IMR-90 (cell line): ENCODE measurements around the gene DGKB. TPM values are rescaled to one million over a fixed set of nuclear protein-coding genes. Genes with fewer than 3 reads are reported as not detected.

Experiments
- ATAC-seq: fragments of 200-7000 bp; cut with Tn5 transposase; 2 replicates; pipeline ENCODE4 v1.9.1; 2020; ENCODE audit warnings: low read depth, mild to moderate bottlenecking, moderate library complexity
- BruUV-seq: library from RNA; stranded (reverse); fragments of 400-500 nt; replicated peaks from 2 replicates; lab custom pipeline; 2021; lab: Mats Ljungman, UMichigan
- CTCF ChIA-PET: fragments of 300-600 bp; formaldehyde crosslinking; extraction: SDS; loops from one replicate; lab custom pipeline; 2021; ENCODE audit warnings: antibody characterized with exemption; lab: Yijun Ruan, JAX
- POLR2A ChIA-PET: fragments of 300-600 bp; sonication (Branson Sonifier 250); formaldehyde crosslinking; loops from one replicate; lab custom pipeline; 2022; ENCODE audit warnings: antibody characterized with exemption; ENCODE audit not compliant: unreplicated experiment; lab: Charles Lee
- DNase-seq: peaks from one replicate; pipeline ENCODE4 v3.0.0; 2013
- H2AFZ ChIP-seq: replicated peaks from 2 replicates; pipeline ENCODE3; 2013; ENCODE audit warnings: low read length, mild to moderate bottlenecking; ENCODE audit not compliant: poor library complexity
- H2AK5ac ChIP-seq: 2 replicates; pipeline ENCODE4 v1.6.1; 2013; ENCODE audit warnings: low read depth, low read length, inconsistent platforms
- H2AK9ac ChIP-seq: replicated peaks from 2 replicates; pipeline ENCODE3; 2013; ENCODE audit warnings: mild to moderate bottlenecking, low read depth, low read length, moderate library complexity; ENCODE audit not compliant: poor library complexity
- H2BK120ac ChIP-seq: 2 replicates; pipeline ENCODE4 v1.6.1; 2013; ENCODE audit warnings: low read depth, low read length, inconsistent platforms
- H2BK15ac ChIP-seq: 3 replicates; pipeline ENCODE4 v1.6.1; 2013; ENCODE audit warnings: low read depth, low read length, inconsistent platforms
- H2BK20ac ChIP-seq: 2 replicates; pipeline ENCODE4 v1.6.1; 2013; ENCODE audit warnings: low read depth, mild to moderate bottlenecking, inconsistent platforms, low read length, moderate library complexity
- H2BK5ac ChIP-seq: 2 replicates; pipeline ENCODE4 v1.6.1; 2013; ENCODE audit warnings: mild to moderate bottlenecking, low read depth, low read length, inconsistent platforms; ENCODE audit not compliant: poor library complexity, severe bottlenecking
- H3K14ac ChIP-seq: replicated peaks from 2 replicates; pipeline ENCODE4 v1.6.1; 2013; ENCODE audit warnings: low read depth, low read length, inconsistent platforms
- H3K18ac ChIP-seq: 2 replicates; pipeline ENCODE4 v1.6.1; 2013; ENCODE audit warnings: low read depth, low read length, control low read depth
- H3K23ac ChIP-seq: 2 replicates; pipeline ENCODE4 v1.6.1; 2013; ENCODE audit warnings: low read depth, low read length, inconsistent platforms
- H3K27ac ChIP-seq: 2 replicates; pipeline ENCODE4 v1.5.1; 2013; ENCODE audit warnings: mild to moderate bottlenecking, control low read depth, low read length; ENCODE audit not compliant: insufficient read depth
- H3K27me3 ChIP-seq: 2 replicates; pipeline ENCODE4 v1.6.1; 2013; ENCODE audit warnings: low read length; ENCODE audit not compliant: control insufficient read depth, insufficient read depth
- H3K36me3 ChIP-seq: 2 replicates; pipeline ENCODE4 v1.6.1; 2013; ENCODE audit warnings: low read length, mixed read lengths; ENCODE audit not compliant: control insufficient read depth, insufficient read depth
- H3K4ac ChIP-seq: 2 replicates; pipeline ENCODE4 v1.6.1; 2013; ENCODE audit warnings: low read depth, low read length, inconsistent platforms
- H3K4me1 ChIP-seq: 2 replicates; pipeline ENCODE4 v1.6.1; 2013; ENCODE audit warnings: low read length, mixed read lengths; ENCODE audit not compliant: control insufficient read depth, insufficient read depth
- H3K4me2 ChIP-seq: 2 replicates; pipeline ENCODE4 v1.6.1; 2013; ENCODE audit warnings: low read depth, mild to moderate bottlenecking, control low read depth, low read length, moderate library complexity
- H3K4me3 ChIP-seq: 2 replicates; pipeline ENCODE4 v1.5.1; 2013; ENCODE audit warnings: low read depth, mild to moderate bottlenecking, control low read depth, low read length, moderate library complexity; ENCODE audit not compliant: insufficient read depth
- H3K56ac ChIP-seq: 2 replicates; pipeline ENCODE4 v1.6.1; 2013; ENCODE audit warnings: low read length, inconsistent platforms; ENCODE audit not compliant: insufficient read depth; ENCODE audit errors: extremely low read depth
- H3K79me1 ChIP-seq, 2 experiments: 2 replicates each; pipeline ENCODE4 v1.6.1; 2013; ENCODE audit warnings: low read length in 2 of 2, inconsistent platforms in 1 of 2, low read depth in 1 of 2
- H3K9ac ChIP-seq: 2 replicates; pipeline ENCODE4 v1.6.1; 2013; ENCODE audit warnings: low read depth, low read length, control low read depth
- H3K9me1 ChIP-seq: 2 replicates; pipeline ENCODE4 v1.6.1; 2013; ENCODE audit warnings: low read length, inconsistent platforms; ENCODE audit not compliant: insufficient read depth
- H3K9me3 ChIP-seq: 2 replicates; pipeline ENCODE4 v1.6.1; 2013; ENCODE audit warnings: low read length; ENCODE audit not compliant: control insufficient read depth, insufficient read depth
- H4K20me1 ChIP-seq: 2 replicates; pipeline ENCODE4 v1.6.1; 2013; ENCODE audit warnings: low read length, inconsistent platforms; ENCODE audit not compliant: insufficient read depth
- H4K5ac ChIP-seq: 2 replicates; pipeline ENCODE4 v1.6.1; 2013; ENCODE audit warnings: mild to moderate bottlenecking, low read depth, low read length, control low read depth
- H4K8ac ChIP-seq, 2 experiments: 2 replicates each; pipeline ENCODE4 v1.6.1; 2013; ENCODE audit warnings: low read depth in 2 of 2, low read length in 2 of 2, control low read depth in 1 of 2, inconsistent platforms in 1 of 2
- H4K91ac ChIP-seq: 2 replicates; pipeline ENCODE4 v1.6.1; 2013; ENCODE audit warnings: low read depth, low read length, inconsistent platforms; ENCODE audit not compliant: insufficient read depth
- dilution Hi-C: fragments of 300-500 bp; cut with HindIII; formaldehyde crosslinking; loops from one replicate; pipeline ENCODE4 v1.14.3; 2018; ENCODE audit warnings: low sequenced_read_pairs; ENCODE audit not compliant: unreplicated experiment
- in situ Hi-C: fragments of 300-500 bp; cut with MboI; formaldehyde crosslinking; loops from 3 replicates; pipeline ENCODE4 v1.14.3; 2019; ENCODE audit warnings: low sequenced_read_pairs, inconsistent platforms, mixed read lengths
- intact Hi-C: fragments of 100-400 bp; cut with micrococcal nuclease; formaldehyde crosslinking; loops from 2 replicates; pipeline ENCODE4 v1.10.0; 2022
- polyA plus RNA-seq, 3 experiments: library from polyadenylated mRNA; depleted of rRNA; stranded (reverse); fragments of >200 nt; gene quantifications; 2 replicates each; pipeline ENCODE4 v1.2.3, GENCODE V29; 2012; ENCODE audit warnings: low replicate concordance in 1 of 3
- total RNA-seq: library from RNA; depleted of rRNA; stranded (reverse); fragments of >200 nt; gene quantifications from 2 replicates; pipeline ENCODE4 v1.2.3, GENCODE V29; 2012
- TF ChIP-seq, protein P1 (sequence below): fragments of 150-350 bp; IDR thresholded peaks from 2 replicates; pipeline ENCODE4 v1.6.1; 2017; ENCODE audit warnings: mild to moderate bottlenecking, antibody characterized with exemption, low read length, low read depth

DGKB gene
- total and polyA plus RNA-seq, 2 of the 4 experiments (the other 2 are of a cell fraction), result not detected

DNA sequence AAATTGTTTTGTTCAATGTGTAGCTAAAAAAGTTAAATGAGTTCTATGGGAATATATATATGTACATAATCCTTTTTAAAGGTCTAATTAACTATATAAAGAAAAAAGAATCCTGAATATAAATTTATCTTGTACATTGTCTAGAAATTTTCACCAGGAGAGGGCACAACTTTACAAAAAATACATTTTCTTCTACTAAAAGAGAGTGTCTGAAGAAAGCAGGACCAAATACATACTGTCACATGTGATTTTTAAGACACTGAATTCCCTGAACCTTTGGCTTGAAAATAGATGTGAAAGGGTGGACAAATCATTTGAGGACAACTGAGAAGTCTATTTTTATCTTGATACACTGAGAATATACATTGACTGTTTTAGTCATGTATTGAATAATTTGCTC is 204.3 kb downstream of the DGKB start:
- ChIA-PET CTCF (no interaction called here), POLR2A (no interaction called here)
- Histone ChIP-seq H4K5ac (no peak overlapping the region), H3K9me1 (no peaks in the 10 kb centered on the region), H3K4me3 (no peak overlapping the region), H4K8ac (no peak overlapping the region), H2AFZ (no peak overlapping the region), H3K27me3 (no peaks in the 10 kb centered on the region), H4K20me1 (no peaks in the 10 kb centered on the region), H3K27ac (no peak overlapping the region), H2BK15ac (no peak overlapping the region), H2BK5ac (no peak overlapping the region), H3K36me3 (no peaks in the 10 kb centered on the region), H4K91ac (no peak overlapping the region), H3K9me3 (no peaks in the 10 kb centered on the region), H2BK120ac (no peak overlapping the region), H3K79me1 (no peaks in the 10 kb centered on the region), H3K4ac (no peak overlapping the region), H3K18ac (no peak overlapping the region), H3K4me1 (no peaks in the 10 kb centered on the region), H3K4me2 (no peak overlapping the region), H2AK5ac (no peak overlapping the region), H3K56ac (no peak overlapping the region), H2AK9ac (no peak overlapping the region), H3K23ac (no peak overlapping the region), H2BK20ac (no peak overlapping the region), H3K9ac (no peak overlapping the region), H3K14ac (no peak overlapping the region)
- intact Hi-C loops, result no loop called here
- BruUV-seq, result no TSS peak
- ATAC-seq (no peak), DNase-seq (no peak)
- TF ChIP-seq, protein P1, sequence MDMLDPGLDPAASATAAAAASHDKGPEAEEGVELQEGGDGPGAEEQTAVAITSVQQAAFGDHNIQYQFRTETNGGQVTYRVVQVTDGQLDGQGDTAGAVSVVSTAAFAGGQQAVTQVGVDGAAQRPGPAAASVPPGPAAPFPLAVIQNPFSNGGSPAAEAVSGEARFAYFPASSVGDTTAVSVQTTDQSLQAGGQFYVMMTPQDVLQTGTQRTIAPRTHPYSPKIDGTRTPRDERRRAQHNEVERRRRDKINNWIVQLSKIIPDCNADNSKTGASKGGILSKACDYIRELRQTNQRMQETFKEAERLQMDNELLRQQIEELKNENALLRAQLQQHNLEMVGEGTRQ, result no peak
- in situ Hi-C loops, result no loop called here
- dilution Hi-C loops, result no loop called here
